ENCODE measurements around the gene SH3BP4. TPM values are rescaled to one million over a fixed set of nuclear protein-coding genes. Genes with fewer than 3 reads are reported as not detected.
A peak's percentile ranks its signal among the peaks of the same experiment; 100 is the strongest.

Gene SH3BP4
- total RNA-seq, 1 donor from 2014 or later: 115 TPM

DNA sequence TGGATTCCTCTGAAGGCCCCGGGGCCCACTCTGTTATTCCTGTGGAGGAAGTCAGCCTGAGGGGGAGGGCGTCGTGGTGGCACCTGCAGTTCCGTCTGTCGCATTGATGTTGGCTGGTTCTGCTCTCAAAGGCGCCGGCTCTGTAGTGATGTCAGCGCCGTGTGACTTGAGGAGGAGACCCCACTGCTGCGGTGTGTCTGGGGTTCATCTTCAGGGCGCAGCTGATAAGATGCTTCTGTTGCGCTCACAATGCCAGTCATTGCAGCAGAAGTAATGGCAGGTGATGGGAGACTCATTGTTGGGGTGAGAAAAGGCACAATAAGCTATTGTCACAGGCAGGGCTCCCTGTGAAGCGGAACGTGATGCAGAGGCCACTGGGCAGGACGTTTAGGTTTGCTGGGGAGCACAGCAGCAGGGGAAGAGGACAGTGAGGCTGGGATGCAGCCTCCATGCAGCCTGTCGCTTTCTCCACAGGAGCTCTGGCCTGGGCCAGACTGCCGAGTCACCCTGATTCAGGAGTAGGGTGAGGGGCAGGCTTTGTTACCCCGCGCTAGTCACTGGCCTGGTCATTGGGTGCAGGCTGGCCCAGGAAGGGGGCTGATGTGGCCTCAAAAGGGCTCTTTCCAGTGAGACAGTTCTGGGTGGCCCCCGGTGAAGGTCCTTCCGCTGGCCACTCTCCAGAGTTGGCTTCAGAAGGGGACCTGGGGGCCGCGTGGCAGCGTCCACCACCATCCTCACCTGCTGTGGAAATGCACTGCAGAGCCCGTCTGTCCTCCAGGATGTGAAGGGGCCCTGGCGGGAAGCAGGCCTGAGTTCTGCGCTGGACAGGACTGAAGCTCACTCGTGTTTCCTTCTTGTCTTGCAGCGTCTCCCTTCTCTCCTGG is 42.9 kb downstream of the SH3BP4 start:
- TF ChIP-seq, protein P1, sequence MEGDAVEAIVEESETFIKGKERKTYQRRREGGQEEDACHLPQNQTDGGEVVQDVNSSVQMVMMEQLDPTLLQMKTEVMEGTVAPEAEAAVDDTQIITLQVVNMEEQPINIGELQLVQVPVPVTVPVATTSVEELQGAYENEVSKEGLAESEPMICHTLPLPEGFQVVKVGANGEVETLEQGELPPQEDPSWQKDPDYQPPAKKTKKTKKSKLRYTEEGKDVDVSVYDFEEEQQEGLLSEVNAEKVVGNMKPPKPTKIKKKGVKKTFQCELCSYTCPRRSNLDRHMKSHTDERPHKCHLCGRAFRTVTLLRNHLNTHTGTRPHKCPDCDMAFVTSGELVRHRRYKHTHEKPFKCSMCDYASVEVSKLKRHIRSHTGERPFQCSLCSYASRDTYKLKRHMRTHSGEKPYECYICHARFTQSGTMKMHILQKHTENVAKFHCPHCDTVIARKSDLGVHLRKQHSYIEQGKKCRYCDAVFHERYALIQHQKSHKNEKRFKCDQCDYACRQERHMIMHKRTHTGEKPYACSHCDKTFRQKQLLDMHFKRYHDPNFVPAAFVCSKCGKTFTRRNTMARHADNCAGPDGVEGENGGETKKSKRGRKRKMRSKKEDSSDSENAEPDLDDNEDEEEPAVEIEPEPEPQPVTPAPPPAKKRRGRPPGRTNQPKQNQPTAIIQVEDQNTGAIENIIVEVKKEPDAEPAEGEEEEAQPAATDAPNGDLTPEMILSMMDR (IDR thresholded peaks at IDR 0.05; ENCODE audit: insufficient read depth, low read length, poor library complexity, severe bottlenecking): no peak
- no peak overlapping the region for H3K4me3 ChIP-seq (ENCODE audit: low read depth, low read length)
- no peaks in the 10 kb centered on the region for H3K27me3 ChIP-seq (ENCODE audit: control insufficient read depth, insufficient read depth, low read length)
- peaks cover 3% of the 10 kb centered on the region for H3K36me3 ChIP-seq (ENCODE audit: control insufficient read depth, insufficient read depth, low read length)
- DNase-seq (ENCODE audit: low read depth): no peak

DNA sequence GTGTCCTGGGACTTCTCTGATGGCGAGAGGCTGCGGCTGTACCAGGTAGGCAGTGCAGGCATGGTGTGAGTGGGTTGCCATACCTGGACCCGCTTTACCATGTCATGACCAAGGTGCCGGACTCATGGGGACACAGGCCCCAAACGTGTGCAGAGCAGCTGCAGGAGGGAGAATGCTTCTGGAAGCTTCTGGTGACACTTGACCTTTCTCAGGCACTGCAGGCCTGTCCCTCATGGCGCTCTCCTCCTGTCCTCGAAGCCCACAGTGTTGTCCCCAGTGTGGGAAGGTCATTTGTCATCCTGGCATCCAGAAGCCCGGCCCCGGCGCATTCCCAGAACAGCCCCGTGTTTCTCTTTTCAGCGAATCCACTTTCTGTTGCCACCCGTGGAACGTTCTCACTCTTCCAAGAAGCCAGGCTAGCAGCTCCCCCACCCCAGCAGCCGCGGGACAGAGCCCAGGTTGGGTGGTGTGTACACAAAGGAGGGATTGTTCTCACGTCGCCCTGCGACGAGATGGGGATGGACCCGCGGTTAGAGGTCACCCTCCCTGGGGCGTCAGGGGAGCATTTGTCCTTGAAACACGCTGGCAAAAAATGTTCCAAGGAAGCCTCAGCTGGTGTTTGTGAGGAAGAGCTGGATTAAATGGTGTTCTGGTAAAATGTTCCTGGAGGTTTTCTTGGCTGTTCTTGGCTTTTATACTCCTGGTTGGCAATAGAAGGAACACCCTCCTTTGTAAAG is 43.7 kb downstream of the SH3BP4 start:
- DNase-seq (ENCODE audit: low read depth): no peak

DNA sequence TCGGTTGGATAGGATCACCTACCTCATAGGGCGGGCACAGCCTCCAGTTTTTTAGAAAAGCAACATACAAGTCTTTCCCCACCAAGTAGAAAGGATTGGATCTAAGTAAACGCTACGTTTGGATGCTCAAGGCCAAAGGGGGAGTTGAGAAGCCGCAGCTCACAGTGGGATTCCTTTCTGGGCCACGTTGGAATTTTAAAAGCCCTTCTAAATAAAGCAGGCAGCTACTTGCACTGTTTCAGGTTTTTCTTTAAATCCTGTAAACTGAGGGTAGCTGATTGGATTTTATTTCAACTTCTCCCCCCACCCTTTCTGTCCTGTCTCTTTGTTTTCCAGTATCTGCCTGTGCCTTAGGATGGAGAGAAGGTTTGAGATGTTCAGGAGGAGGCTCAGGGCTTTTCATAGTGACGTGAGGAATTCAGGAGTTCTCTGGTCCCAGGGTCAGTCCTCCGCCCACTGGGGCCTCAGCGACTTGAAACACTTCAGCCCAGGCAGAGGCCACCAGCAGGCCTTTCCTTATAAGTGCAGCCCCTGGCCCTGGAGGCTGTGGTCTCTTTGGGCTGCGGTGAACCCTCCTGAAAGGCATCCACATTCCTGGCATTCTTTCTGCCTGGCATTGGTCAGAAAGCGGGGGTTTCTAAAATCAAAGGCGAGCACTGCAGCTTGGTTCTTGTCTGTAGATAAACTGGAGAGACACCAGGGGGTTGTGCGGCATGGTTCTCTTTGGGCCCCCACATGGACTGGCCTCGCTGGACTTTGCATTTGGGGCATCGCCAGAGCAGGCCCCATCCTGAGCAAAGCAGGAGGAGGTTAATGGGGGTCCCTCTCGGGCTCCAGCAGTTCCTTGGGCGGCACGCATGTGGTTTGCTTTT is 44.5 kb downstream of the SH3BP4 start:
- no peaks in the 10 kb centered on the region for H3K27me3 ChIP-seq (ENCODE audit: control insufficient read depth, insufficient read depth, low read length)

More for the DNA sequence above, 43.7 kb downstream of the SH3BP4 start:
- Histone ChIP-seq H3K4me3 (ENCODE audit: low read depth, low read length) (no peak overlapping the region), H3K27me3 (ENCODE audit: control insufficient read depth, insufficient read depth, low read length) (no peaks in the 10 kb centered on the region), H3K36me3 (ENCODE audit: control insufficient read depth, insufficient read depth, low read length) (peaks cover 3% of the 10 kb centered on the region)
- TF ChIP-seq, protein P1 (IDR thresholded peaks at IDR 0.05; ENCODE audit: insufficient read depth, low read length, poor library complexity, severe bottlenecking): no peak

DNA sequence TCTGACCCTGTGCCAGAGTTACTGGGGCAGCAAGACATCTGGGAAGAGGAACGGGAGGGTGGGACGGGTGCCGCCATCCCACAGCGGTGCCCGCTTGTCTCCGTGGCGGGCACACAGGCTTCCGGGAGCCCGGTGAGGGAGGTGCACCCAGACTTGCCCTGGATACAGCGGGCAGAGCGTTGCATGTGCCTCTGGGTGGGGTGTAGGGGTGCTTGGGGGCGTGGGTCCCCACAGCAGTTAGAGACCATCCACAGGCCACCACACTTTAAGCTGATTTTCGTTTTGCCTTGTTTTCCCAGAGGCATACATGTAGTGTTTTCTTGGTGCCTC is 45.1 kb downstream of the SH3BP4 start:
- no peak for DNase-seq (ENCODE audit: low read depth)
- H3K27me3 ChIP-seq (ENCODE audit: control insufficient read depth, insufficient read depth, low read length): no peaks in the 10 kb centered on the region
- TF ChIP-seq, protein P1 (IDR thresholded peaks at IDR 0.05; ENCODE audit: insufficient read depth, low read length, poor library complexity, severe bottlenecking): no peak
- H3K36me3 ChIP-seq (ENCODE audit: control insufficient read depth, insufficient read depth, low read length): peaks cover 3% of the 10 kb centered on the region
- no peak overlapping the region for H3K4me3 ChIP-seq (ENCODE audit: low read depth, low read length)

More for the DNA sequence above, 44.5 kb downstream of the SH3BP4 start:
- DNase-seq (ENCODE audit: low read depth): peak; percentile 79
- H3K4me3 ChIP-seq (ENCODE audit: low read depth, low read length): no peak overlapping the region
- TF ChIP-seq, protein P1 (IDR thresholded peaks at IDR 0.05; ENCODE audit: insufficient read depth, low read length, poor library complexity, severe bottlenecking): peak; percentile 49
- H3K36me3 ChIP-seq (ENCODE audit: control insufficient read depth, insufficient read depth, low read length): peaks cover 3% of the 10 kb centered on the region

DNA sequence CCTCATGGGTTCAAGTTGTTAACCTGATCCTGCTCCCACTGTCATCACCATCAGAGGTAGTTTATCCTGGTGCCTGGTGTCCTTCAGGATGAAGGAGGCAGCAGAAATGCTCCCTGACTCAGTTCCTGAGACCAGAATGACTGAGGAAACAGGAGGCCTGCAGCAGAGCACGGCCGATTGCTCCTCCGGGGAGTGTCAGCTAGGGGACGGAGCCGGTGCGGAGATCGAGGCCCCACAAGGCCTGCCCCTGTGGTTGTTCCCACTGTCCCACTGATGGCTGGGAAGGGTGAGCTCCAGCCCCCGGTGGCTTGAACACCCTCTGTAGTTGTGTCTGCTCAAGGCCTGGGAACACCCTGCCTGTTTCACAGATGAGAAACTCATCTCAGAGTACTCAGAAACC is 45.6 kb downstream of the SH3BP4 start:
- DNase-seq (ENCODE audit: low read depth): no peak
- H3K36me3 ChIP-seq (ENCODE audit: control insufficient read depth, insufficient read depth, low read length): peaks cover 3% of the 10 kb centered on the region
- H3K4me3 ChIP-seq (ENCODE audit: low read depth, low read length): no peak overlapping the region
- TF ChIP-seq, protein P1 (IDR thresholded peaks at IDR 0.05; ENCODE audit: insufficient read depth, low read length, poor library complexity, severe bottlenecking): no peak
- no peaks in the 10 kb centered on the region for H3K27me3 ChIP-seq (ENCODE audit: control insufficient read depth, insufficient read depth, low read length)
